ENCODE data around the gene LRRIQ3. TPM values are rescaled to one million over a fixed set of nuclear protein-coding genes. Genes with fewer than 3 reads are reported as not detected.

The LRRIQ3 gene
- total RNA-seq, 1 experiment from 2014 or later: 0.46 TPM

DNA sequence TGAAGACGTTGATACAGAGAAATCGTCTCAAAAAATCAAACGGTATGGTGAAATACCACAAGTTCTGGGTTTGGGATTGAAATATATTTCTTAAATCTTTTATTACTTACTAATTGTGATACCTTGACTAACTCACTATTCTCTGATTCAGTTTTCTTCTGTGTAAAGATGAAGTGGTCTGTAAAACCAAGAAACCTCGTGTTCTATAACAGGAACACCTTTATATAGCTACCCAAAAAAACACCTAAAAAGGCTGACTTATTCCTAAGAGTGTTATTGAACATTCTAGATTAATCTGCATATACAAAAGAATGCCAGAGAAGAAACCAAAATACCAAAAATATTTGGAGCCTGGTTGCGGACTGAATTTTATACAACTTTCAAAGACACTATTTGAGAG lies 721 bp downstream of the LRRIQ3 start (continued):
- TF ChIP-seq ATF3 (CRISPR knock-in tag; conservative IDR thresholded peaks at IDR 0.05) (no peak), ETV6 (CRISPR knock-in tag; IDR thresholded peaks at IDR 0.05) (no peak)

- Mint-ChIP-seq H3K4me3 (no peak overlapping the region), H3K9me3 (no peaks in the 10 kb centered on the region), H3K27ac (no peak overlapping the region), H3K36me3 (no peaks in the 10 kb centered on the region), H3K27me3 (ENCODE audit: low read depth) (peaks cover 4% of the 10 kb centered on the region), H3K4me1 (peaks cover 8% of the 10 kb centered on the region)
- POLR2A ChIA-PET: no interaction called here
- TF ChIP-seq TP53 (CRISPR knock-in tag; IDR thresholded peaks at IDR 0.05): no peak
- no peak for TF ChIP-seq PRRX2 (CRISPR knock-in tag; IDR thresholded peaks at IDR 0.05)
- no peak for TF ChIP-seq ZBTB43 (CRISPR knock-in tag; IDR thresholded peaks at IDR 0.05)
- TF ChIP-seq NFE2L1 (CRISPR knock-in tag; IDR thresholded peaks at IDR 0.05): no peak
- TF ChIP-seq ZNF423 (CRISPR knock-in tag; IDR thresholded peaks at IDR 0.05): no peak
- TF ChIP-seq CREM (CRISPR knock-in tag; IDR thresholded peaks at IDR 0.05): no peak
- TF ChIP-seq CBFB (CRISPR knock-in tag; IDR thresholded peaks at IDR 0.05; ENCODE audit: low read depth): no peak
- no peak for TF ChIP-seq CTCF (IDR thresholded peaks at IDR 0.05)
- no peak for TF ChIP-seq ZNF396 (CRISPR knock-in tag; IDR thresholded peaks at IDR 0.05; ENCODE audit: borderline replicate concordance)
- TF ChIP-seq GABPB1 (CRISPR knock-in tag; IDR thresholded peaks at IDR 0.05): no peak
- TF ChIP-seq NR1H2 (CRISPR knock-in tag; IDR thresholded peaks at IDR 0.05): no peak
- TF ChIP-seq ZSCAN18 (CRISPR knock-in tag; IDR thresholded peaks at IDR 0.05): no peak
- no peak for TF ChIP-seq NR3C1 (CRISPR knock-in tag; conservative IDR thresholded peaks at IDR 0.05; ENCODE audit: low read depth)
- TF ChIP-seq ETV6 (CRISPR knock-in tag; IDR thresholded peaks at IDR 0.05): no peak
- TF ChIP-seq TEAD4 (CRISPR knock-in tag; IDR thresholded peaks at IDR 0.05): no peak
- no peak for TF ChIP-seq ATF3 (CRISPR knock-in tag; conservative IDR thresholded peaks at IDR 0.05)
- DNase-seq (ENCODE audit: low spot score): no peak
- CTCF ChIA-PET: no interaction called here
- no peak for ATAC-seq
Observed at GRCh38 chr1:74195339-74195738, 2.6 kb downstream of the LRRIQ3 start.

DNA sequence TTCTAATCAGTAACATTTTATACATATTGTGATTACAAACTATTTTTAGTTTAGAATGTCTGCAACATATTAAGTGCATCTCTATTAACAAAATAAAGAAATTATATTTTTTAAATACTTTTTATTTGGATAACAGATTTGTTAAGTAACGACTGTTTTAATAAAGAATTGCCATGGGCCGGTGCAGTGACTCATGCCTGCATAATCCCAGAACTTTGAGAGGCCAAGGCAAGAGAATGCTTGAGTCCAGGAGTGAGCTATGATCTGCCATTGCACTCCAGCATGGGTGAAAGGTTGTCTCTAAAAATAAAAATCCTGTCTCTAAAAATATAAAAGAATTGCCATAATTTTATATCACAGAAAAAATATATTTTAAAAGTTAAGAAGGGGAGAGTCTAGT lies 4.1 kb downstream of the LRRIQ3 start:
- Mint-ChIP-seq H3K36me3 (no peaks in the 10 kb centered on the region), H3K4me3 (no peak overlapping the region), H3K9me3 (no peaks in the 10 kb centered on the region), H3K27ac (no peak overlapping the region), H3K27me3 (ENCODE audit: low read depth) (peaks cover 4% of the 10 kb centered on the region), H3K4me1 (peaks cover 8% of the 10 kb centered on the region)
- no peak for ATAC-seq
- no peak for DNase-seq (ENCODE audit: low spot score)
- ChIA-PET POLR2A (no interaction called here), CTCF (no interaction called here)
- TF ChIP-seq AFF4 (CRISPR knock-in tag; IDR thresholded peaks at IDR 0.05; ENCODE audit: borderline replicate concordance) (no peak), ATF3 (CRISPR knock-in tag; conservative IDR thresholded peaks at IDR 0.05) (no peak), TEAD4 (CRISPR knock-in tag; IDR thresholded peaks at IDR 0.05) (no peak), FOXK1 (CRISPR knock-in tag; IDR thresholded peaks at IDR 0.05) (no peak), MLX (CRISPR knock-in tag; IDR thresholded peaks at IDR 0.05) (no peak), ETV6 (CRISPR knock-in tag; IDR thresholded peaks at IDR 0.05) (no peak), MYBL2 (CRISPR knock-in tag; IDR thresholded peaks at IDR 0.05) (no peak), FOXP1 (CRISPR knock-in tag; IDR thresholded peaks at IDR 0.05; ENCODE audit: borderline replicate concordance) (no peak), FOXJ3 (CRISPR knock-in tag; IDR thresholded peaks at IDR 0.05; ENCODE audit: borderline replicate concordance) (no peak)

All from WTC11 (cell line).